ENCODE results near the gene OR6P1. TPM values are rescaled to one million over a fixed set of nuclear protein-coding genes. Genes with fewer than 3 reads are reported as not detected.

OR6P1 gene
- total RNA-seq, 1 experiment from 2014 or later, result not detected

GRCh38 chr1:158586942-158587341 lies 16.6 kb upstream of the OR6P1 start:
- ChIA-PET CTCF (no interaction called here), POLR2A (ENCODE audit: unreplicated experiment) (no interaction called here)
- Histone ChIP-seq H3K27ac (ENCODE audit: low read length) (no peak overlapping the region), H3F3A (ENCODE audit: low read length, unreplicated experiment) (no peaks in the 10 kb centered on the region), H3K36me3 (ENCODE audit: low read depth, low read length) (no peaks in the 10 kb centered on the region), H3K9me3 (ENCODE audit: low read length) (0 out of 2 replicates have a peak, but pooled peaks cover 4% of the 10 kb centered on the region), H2AFZ (ENCODE audit: low read length) (no peak overlapping the region), H3K27me3 (ENCODE audit: low read length) (no peaks in the 10 kb centered on the region), H3K4me1 (ENCODE audit: insufficient read depth, low read length) (no peaks in the 10 kb centered on the region), H3K9me2 (replicated peaks; ENCODE audit: low read length) (no peaks in the 10 kb centered on the region), H3K79me2 (ENCODE audit: low read length) (no peaks in the 10 kb centered on the region), H3K4me3 (ENCODE audit: low read length) (no peak overlapping the region), H3K9ac (ENCODE audit: low read length) (no peak overlapping the region), H4K20me1 (ENCODE audit: low read length) (no peaks in the 10 kb centered on the region), H3K4me2 (ENCODE audit: low read length) (no peak overlapping the region)
- TF ChIP-seq EZH2phosphoT487 (IDR thresholded peaks at IDR 0.05; ENCODE audit: borderline replicate concordance, low read length) (no peak), CTCF (conservative IDR thresholded peaks at IDR 0.05; ENCODE audit: low read depth, low read length) (no peak), EZH2 (IDR thresholded peaks at IDR 0.05; ENCODE audit: low read length, unreplicated experiment) (no peak)
- ATAC-seq, result no peak
- intact Hi-C loops (cut with micrococcal nuclease), result no loop called here
- no peak for DNase-seq
- no TSS peak for BruUV-seq (replicated peaks)

- Histone ChIP-seq H3K4me1 (ENCODE audit: insufficient read depth, low read length) (no peaks in the 10 kb centered on the region), H3K36me3 (ENCODE audit: low read depth, low read length) (no peaks in the 10 kb centered on the region), H3K9me2 (replicated peaks; ENCODE audit: low read length) (no peaks in the 10 kb centered on the region), H3K4me3 (ENCODE audit: low read length) (no peak overlapping the region), H3K79me2 (ENCODE audit: low read length) (no peaks in the 10 kb centered on the region), H3F3A (ENCODE audit: low read length, unreplicated experiment) (no peaks in the 10 kb centered on the region), H3K4me2 (ENCODE audit: low read length) (no peak overlapping the region), H3K9ac (ENCODE audit: low read length) (no peak overlapping the region), H2AFZ (ENCODE audit: low read length) (no peak overlapping the region), H3K27ac (ENCODE audit: low read length) (no peak overlapping the region), H3K9me3 (ENCODE audit: low read length) (no peaks in the 10 kb centered on the region), H3K27me3 (ENCODE audit: low read length) (no peaks in the 10 kb centered on the region), H4K20me1 (ENCODE audit: low read length) (no peaks in the 10 kb centered on the region)
- BruUV-seq (replicated peaks), result no TSS peak
- ATAC-seq, result no peak
- TF ChIP-seq EZH2phosphoT487 (IDR thresholded peaks at IDR 0.05; ENCODE audit: borderline replicate concordance, low read length) (no peak), CTCF (conservative IDR thresholded peaks at IDR 0.05; ENCODE audit: low read depth, low read length) (no peak), EZH2 (IDR thresholded peaks at IDR 0.05; ENCODE audit: low read length, unreplicated experiment) (no peak)
- DNase-seq, result no peak
- ChIA-PET CTCF (no interaction called here), POLR2A (ENCODE audit: unreplicated experiment) (no interaction called here)
- intact Hi-C loops (cut with micrococcal nuclease), result no loop called here
These were observed 13.6 kb upstream of the OR6P1 start for GRCh38 chr1:158583962-158584361.

- no peaks in the 10 kb centered on the region for H4K20me1 ChIP-seq (ENCODE audit: low read length)
- no peak within 1 kb of the TSS for H2AFZ ChIP-seq (ENCODE audit: low read length)
- no peaks in the 10 kb centered on the region for H3K36me3 ChIP-seq (ENCODE audit: low read depth, low read length)
- H3K4me2 ChIP-seq (ENCODE audit: low read length), result no peak within 1 kb of the TSS
- peaks cover 10% of the 10 kb centered on the region for H3K27me3 ChIP-seq (ENCODE audit: low read length)
- H3K9me3 ChIP-seq (ENCODE audit: low read length), result no peaks in the 10 kb centered on the region
- no peak for DNase-seq
- ATAC-seq, result no peak
- no peak for TF ChIP-seq EZH2 (IDR thresholded peaks at IDR 0.05; ENCODE audit: low read length, unreplicated experiment)
- no peak for TF ChIP-seq CTCF (conservative IDR thresholded peaks at IDR 0.05; ENCODE audit: low read depth, low read length)
- TF ChIP-seq EZH2phosphoT487 (IDR thresholded peaks at IDR 0.05; ENCODE audit: borderline replicate concordance, low read length), result no peak
- no peaks in the 10 kb centered on the region for H3K4me1 ChIP-seq (ENCODE audit: insufficient read depth, low read length)
- no peaks in the 10 kb centered on the region for H3F3A ChIP-seq (ENCODE audit: low read length, unreplicated experiment)
- POLR2A ChIA-PET (ENCODE audit: unreplicated experiment), result no interaction called here
- no TSS peak for BruUV-seq (replicated peaks)
- CTCF ChIA-PET, result no interaction called here
- H3K9me2 ChIP-seq (replicated peaks; ENCODE audit: low read length), result no peaks in the 10 kb centered on the region
- no peak within 1 kb of the TSS for H3K27ac ChIP-seq (ENCODE audit: low read length)
- H3K9ac ChIP-seq (ENCODE audit: low read length), result no peak within 1 kb of the TSS
- no peak within 1 kb of the TSS for H3K4me3 ChIP-seq (ENCODE audit: low read length)
- intact Hi-C loops (cut with micrococcal nuclease), result no loop called here
- no peaks in the 10 kb centered on the region for H3K79me2 ChIP-seq (ENCODE audit: low read length)
These were observed 9.4 kb upstream of the OR6P1 start, which contains the start of gene OR10X1 for GRCh38 chr1:158579733-158580132. Gene OR10X1, minus strand, starts transcription at chr1:158579899. Its CDS starts 0 bp downstream, at chr1:158579899.

All from PC-3 (cell line).